Measurements from ENCODE around the gene ARAP1. TPM values are rescaled to one million over a fixed set of nuclear protein-coding genes. Genes with fewer than 3 reads are reported as not detected.
"Not testable (repeated sequence)": the region's sequence is repeated elsewhere in the genome, so short reads cannot be mapped to it uniquely, and the experiment has no call there.

ARAP1 gene
- polyA plus RNA-seq (2013, experiment 1 of 4) = 34.4 TPM
- polyA plus RNA-seq (2013, experiment 2 of 4) = 44.5 TPM
- 25.4 TPM for polyA plus RNA-seq (2013, experiment 3 of 4)
- polyA plus RNA-seq (2013, experiment 4 of 4) = 32.6 TPM

DNA sequence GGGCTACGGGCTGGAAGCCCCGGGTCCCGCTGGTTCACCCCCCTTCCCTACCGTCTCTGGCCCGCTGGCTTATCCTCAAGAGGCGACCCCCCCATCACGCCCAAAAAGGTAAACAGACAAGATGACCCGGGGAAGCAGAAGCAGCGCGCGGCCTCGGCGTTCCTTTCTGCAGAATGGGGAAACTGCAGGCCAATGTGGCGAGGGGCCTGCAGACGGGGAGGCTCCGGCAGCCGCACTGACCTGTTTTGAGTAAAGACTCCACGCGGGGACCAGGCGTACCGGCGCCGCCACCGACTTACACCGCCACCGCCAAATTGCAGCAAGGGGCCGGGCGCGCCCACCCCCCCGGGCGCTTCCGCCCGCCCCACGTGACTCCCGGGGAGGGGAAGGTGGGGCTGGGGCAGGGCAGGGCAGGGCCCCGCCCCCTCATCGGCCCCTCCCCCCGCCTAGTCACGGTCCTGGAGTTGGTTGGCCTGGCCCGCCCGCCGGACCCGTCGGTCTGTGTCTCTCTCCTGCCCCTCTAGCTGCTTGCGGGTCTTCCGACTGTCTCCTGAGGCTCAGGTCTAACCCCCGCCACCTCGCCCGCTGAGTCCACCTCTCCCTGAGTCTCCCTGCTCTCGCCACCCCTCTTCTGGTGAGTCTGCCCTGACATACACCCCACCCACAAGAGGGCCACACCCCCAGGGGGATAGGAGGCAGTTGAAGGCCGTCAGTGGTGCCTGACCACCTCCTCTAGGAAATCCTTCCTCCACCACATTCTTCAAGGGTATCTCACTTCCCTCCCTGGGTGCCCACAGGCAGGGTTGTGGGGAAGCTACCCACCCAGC lies at the start of gene ARAP1:
Gene ARAP1, minus strand, starts transcription at position 321 of the 827 bp plus-strand sequence. CDS start 25,280 bp downstream, outside the sequence.
- H3K36me3 ChIP-seq (ENCODE audit: control insufficient read depth, insufficient read depth, low read length) = no peaks in the 10 kb centered on the region
- no peaks in the 10 kb centered on the region for H3K9me3 ChIP-seq (ENCODE audit: control insufficient read depth, low read length)
- no peaks in the 10 kb centered on the region for H3K27me3 ChIP-seq (ENCODE audit: control insufficient read depth, insufficient read depth, low read length, poor library complexity, severe bottlenecking)
- H3K4me1 ChIP-seq (ENCODE audit: control insufficient read depth, insufficient read depth, low read length) = peaks cover 22% of the 10 kb centered on the region
- H3K4me3 ChIP-seq (ENCODE audit: insufficient read depth, low read depth, low read length) = peak within 1 kb of the TSS; percentile 67
- H3K27ac ChIP-seq (ENCODE audit: insufficient read depth, low read depth, low read length, poor library complexity, severe bottlenecking) = no peak within 1 kb of the TSS
- WGBS, 2 experiments = 1% methylated on average over 51 of the region's 51 CpGs

DNA sequence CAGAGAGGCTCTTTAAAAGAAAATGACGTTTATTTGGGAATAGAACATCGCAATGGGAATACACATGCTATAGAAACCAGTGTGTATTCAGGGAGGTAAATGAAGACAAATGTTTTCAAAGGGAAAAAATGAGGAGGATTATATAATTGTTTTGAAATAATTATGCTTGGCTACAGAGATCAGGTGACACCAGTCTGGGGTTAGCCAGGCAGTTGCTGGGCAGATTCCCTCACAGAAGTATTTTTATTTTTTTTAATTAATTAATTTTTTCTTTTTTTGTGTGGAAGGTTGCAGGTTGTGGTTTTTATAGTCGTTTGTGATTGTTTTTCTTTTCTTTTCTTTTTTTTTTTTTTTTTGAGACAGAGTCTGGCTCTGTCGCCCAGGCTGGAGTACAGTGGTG lies 47.2 kb upstream of the ARAP1 start:
- Histone ChIP-seq H3K27me3 (ENCODE audit: control insufficient read depth, insufficient read depth, low read length, poor library complexity, severe bottlenecking) (no peaks in the 10 kb centered on the region), H3K27ac (ENCODE audit: insufficient read depth, low read depth, low read length, poor library complexity, severe bottlenecking) (no peak overlapping the region), H3K36me3 (ENCODE audit: control insufficient read depth, insufficient read depth, low read length) (no peaks in the 10 kb centered on the region), H3K9me3 (ENCODE audit: control insufficient read depth, low read length) (no peaks in the 10 kb centered on the region), H3K4me1 (ENCODE audit: control insufficient read depth, insufficient read depth, low read length) (no peaks in the 10 kb centered on the region), H3K4me3 (ENCODE audit: insufficient read depth, low read depth, low read length) (no peak overlapping the region)
- 92 to 95% methylated on average over 4 of the region's 4 CpGs for WGBS, 2 experiments

DNA sequence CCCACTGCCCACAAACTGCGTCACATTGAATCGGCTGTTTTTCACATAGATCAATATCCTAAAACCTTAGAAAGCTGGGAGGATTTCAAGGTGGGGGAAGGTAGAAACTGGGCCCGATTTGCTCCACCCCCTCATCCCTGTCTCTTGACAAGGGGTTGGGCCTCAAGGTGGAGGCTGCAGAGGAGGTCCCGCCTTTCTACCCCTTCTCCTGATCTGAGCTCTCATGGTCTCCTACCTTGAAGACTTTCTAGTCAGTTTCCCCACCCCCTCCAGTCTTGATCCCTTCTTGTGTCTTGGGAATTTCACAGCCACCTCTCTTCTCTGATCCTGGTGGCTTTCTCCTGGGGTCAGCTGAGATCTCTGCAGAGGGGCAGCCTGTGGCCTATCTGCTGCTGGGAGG lies 46.2 kb upstream of the ARAP1 start:
- Histone ChIP-seq H3K4me3 (ENCODE audit: insufficient read depth, low read depth, low read length) (no peak overlapping the region), H3K27me3 (ENCODE audit: control insufficient read depth, insufficient read depth, low read length, poor library complexity, severe bottlenecking) (no peaks in the 10 kb centered on the region), H3K27ac (ENCODE audit: insufficient read depth, low read depth, low read length, poor library complexity, severe bottlenecking) (no peak overlapping the region), H3K36me3 (ENCODE audit: control insufficient read depth, insufficient read depth, low read length) (no peaks in the 10 kb centered on the region), H3K9me3 (ENCODE audit: control insufficient read depth, low read length) (no peaks in the 10 kb centered on the region), H3K4me1 (ENCODE audit: control insufficient read depth, insufficient read depth, low read length) (no peaks in the 10 kb centered on the region)
- 77 to 83% methylated on average over 4 of the region's 4 CpGs for WGBS, 2 experiments

DNA sequence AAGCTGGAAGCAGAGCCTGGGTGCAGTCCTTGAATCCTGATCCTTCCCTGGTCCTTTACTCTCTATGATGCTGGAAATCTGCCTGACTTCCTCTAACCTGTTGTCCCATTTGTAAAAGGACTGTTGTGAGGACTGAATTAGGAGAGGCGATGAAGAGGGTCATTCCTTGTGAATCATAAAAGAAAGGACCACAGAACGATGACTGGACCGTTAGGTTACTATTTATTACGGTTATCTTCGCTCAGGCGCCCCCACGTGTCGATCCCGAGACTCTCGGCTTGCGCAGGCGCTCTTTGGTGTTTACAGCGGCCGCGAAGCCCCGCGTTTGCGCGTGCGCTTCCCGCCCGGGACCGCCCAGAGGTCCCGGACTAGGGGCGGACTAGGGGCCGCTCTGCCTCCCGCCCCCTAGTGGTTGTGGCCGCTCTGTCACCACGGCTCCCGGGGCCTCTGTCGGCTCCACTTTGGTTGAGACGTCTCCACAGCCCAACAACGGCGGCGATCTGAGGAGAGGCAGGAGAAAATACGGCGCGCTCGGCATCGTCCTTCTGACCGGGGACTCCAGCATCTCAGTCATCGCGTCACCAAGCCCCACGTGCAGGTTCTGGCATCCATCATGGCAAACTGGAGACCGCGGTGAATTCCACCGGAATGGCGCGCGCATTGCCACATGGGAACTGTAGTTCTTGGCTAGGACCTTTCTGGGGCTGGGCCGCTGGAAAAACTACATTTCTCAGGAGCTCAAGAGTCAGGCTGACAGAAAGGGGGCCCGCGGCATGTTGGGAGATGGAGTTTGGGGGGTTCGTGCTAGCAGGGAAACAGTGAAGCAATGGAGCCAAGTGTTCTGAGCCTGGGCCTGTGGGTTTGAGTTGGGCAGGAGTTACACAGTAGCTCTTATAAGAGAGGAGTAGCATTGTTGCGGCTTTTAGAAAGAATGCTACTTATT lies 41.5 kb upstream of the ARAP1 start, which contains the start of gene STARD10:
Gene STARD10, minus strand, starts transcription at position 623 of the 943 bp plus-strand sequence. CDS start 12,866 bp downstream, outside the sequence.
- no peaks in the 10 kb centered on the region for H3K9me3 ChIP-seq (ENCODE audit: control insufficient read depth, low read length)
- H3K4me3 ChIP-seq (ENCODE audit: insufficient read depth, low read depth, low read length) = peak within 1 kb of the TSS; percentile 87
- H3K27ac ChIP-seq (ENCODE audit: insufficient read depth, low read depth, low read length, poor library complexity, severe bottlenecking) = peak within 1 kb of the TSS; percentile 89
- WGBS, 2 experiments = 2% methylated on average over 55 of the region's 55 CpGs
- H3K36me3 ChIP-seq (ENCODE audit: control insufficient read depth, insufficient read depth, low read length) = no peaks in the 10 kb centered on the region
- H3K27me3 ChIP-seq (ENCODE audit: control insufficient read depth, insufficient read depth, low read length, poor library complexity, severe bottlenecking) = no peaks in the 10 kb centered on the region
- H3K4me1 ChIP-seq (ENCODE audit: control insufficient read depth, insufficient read depth, low read length) = peaks cover 8% of the 10 kb centered on the region

DNA sequence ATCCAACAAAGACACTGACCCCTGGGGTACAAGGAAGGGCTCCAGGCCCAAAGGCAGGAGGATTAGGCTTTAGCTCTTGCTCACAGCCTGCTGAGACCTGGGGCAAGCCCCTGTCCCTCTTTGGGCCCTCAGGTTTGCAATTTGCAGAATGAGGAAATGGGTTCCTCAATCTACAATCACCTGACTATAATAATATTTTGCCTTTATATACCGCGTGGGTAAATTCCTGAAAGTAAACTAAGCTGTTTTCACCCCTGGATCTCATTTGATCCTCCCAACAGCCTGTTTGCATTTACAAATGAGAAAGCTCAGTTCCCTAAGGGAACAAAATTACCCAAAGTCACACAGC lies 40.8 kb upstream of the ARAP1 start:
- peak overlapping the region; percentile 89 for H3K27ac ChIP-seq (ENCODE audit: insufficient read depth, low read depth, low read length, poor library complexity, severe bottlenecking)
- peak overlapping the region; percentile 87 for H3K4me3 ChIP-seq (ENCODE audit: insufficient read depth, low read depth, low read length)
- no peaks in the 10 kb centered on the region for H3K9me3 ChIP-seq (ENCODE audit: control insufficient read depth, low read length)
- peaks cover 8% of the 10 kb centered on the region for H3K4me1 ChIP-seq (ENCODE audit: control insufficient read depth, insufficient read depth, low read length)
- H3K36me3 ChIP-seq (ENCODE audit: control insufficient read depth, insufficient read depth, low read length) = no peaks in the 10 kb centered on the region
- H3K27me3 ChIP-seq (ENCODE audit: control insufficient read depth, insufficient read depth, low read length, poor library complexity, severe bottlenecking) = no peaks in the 10 kb centered on the region
- 85 to 98% methylated on average over 2 of the region's 2 CpGs for WGBS, 2 experiments

DNA sequence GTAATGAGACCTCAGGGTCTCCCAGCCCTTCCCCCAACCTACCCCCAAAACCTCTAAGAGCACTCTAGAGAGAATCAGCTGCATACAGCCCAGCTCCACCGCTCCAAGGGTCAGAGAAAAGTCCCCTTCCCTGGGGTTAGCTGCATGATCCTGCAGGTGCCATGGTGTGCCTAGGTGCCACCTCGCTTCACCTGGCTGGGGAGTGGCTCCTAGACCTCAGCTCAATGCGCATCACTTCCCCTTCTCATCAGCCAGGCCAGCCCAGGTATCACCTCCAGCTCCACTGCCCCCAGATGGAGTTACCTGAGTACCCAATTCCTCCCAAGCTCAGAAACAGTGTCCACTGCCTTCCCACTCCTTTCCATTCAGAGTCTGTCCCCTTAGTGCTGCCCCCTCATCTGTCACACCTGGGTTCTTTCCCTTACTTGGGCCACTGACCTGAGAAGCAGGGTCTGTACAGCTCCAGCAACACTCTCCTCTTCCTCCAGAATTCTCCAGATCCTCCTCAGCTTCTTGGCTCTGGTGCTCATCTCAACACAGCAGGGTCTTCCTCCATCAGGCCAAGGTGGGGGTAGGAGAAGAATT lies 40.3 kb upstream of the ARAP1 start:
- Histone ChIP-seq H3K9me3 (ENCODE audit: control insufficient read depth, low read length) (no peaks in the 10 kb centered on the region), H3K27me3 (ENCODE audit: control insufficient read depth, insufficient read depth, low read length, poor library complexity, severe bottlenecking) (no peaks in the 10 kb centered on the region), H3K4me1 (ENCODE audit: control insufficient read depth, insufficient read depth, low read length) (peaks cover 9% of the 10 kb centered on the region), H3K27ac (ENCODE audit: insufficient read depth, low read depth, low read length, poor library complexity, severe bottlenecking) (no peak overlapping the region), H3K4me3 (ENCODE audit: insufficient read depth, low read depth, low read length) (no peak overlapping the region), H3K36me3 (ENCODE audit: control insufficient read depth, insufficient read depth, low read length) (no peaks in the 10 kb centered on the region)
- 93 to 97% methylated on average over 3 of the region's 3 CpGs for WGBS, 2 experiments

DNA sequence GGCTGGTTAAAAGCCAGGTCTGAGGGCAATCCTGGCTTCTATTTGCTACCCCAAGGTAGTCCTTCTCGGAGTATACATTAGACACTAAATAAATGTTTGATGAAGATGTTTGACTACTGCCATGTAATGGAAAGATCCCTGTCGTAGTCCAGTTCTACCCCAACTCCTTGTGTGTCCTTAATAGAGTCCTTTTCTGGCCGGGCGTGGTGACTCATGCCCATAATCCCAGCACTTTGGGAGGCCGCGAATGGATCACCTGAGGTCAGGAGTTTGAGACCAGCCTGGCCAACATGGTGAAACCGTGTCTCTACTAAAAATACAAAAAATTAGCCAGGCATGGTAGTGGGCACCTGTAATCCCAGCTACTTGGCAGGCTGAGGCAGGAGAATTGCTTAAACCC lies 39.0 kb upstream of the ARAP1 start:
- not testable (repeated sequence) for H3K9me3 ChIP-seq (ENCODE audit: control insufficient read depth, low read length); H3K36me3 ChIP-seq (ENCODE audit: control insufficient read depth, insufficient read depth, low read length); H3K27ac ChIP-seq (ENCODE audit: insufficient read depth, low read depth, low read length, poor library complexity, severe bottlenecking); H3K4me3 ChIP-seq (ENCODE audit: insufficient read depth, low read depth, low read length); H3K27me3 ChIP-seq (ENCODE audit: control insufficient read depth, insufficient read depth, low read length, poor library complexity, severe bottlenecking)
- peaks cover 16% of the 10 kb centered on the region for H3K4me1 ChIP-seq (ENCODE audit: control insufficient read depth, insufficient read depth, low read length)
- 88 to 92% methylated on average over 7 of the region's 7 CpGs for WGBS, 2 experiments

DNA sequence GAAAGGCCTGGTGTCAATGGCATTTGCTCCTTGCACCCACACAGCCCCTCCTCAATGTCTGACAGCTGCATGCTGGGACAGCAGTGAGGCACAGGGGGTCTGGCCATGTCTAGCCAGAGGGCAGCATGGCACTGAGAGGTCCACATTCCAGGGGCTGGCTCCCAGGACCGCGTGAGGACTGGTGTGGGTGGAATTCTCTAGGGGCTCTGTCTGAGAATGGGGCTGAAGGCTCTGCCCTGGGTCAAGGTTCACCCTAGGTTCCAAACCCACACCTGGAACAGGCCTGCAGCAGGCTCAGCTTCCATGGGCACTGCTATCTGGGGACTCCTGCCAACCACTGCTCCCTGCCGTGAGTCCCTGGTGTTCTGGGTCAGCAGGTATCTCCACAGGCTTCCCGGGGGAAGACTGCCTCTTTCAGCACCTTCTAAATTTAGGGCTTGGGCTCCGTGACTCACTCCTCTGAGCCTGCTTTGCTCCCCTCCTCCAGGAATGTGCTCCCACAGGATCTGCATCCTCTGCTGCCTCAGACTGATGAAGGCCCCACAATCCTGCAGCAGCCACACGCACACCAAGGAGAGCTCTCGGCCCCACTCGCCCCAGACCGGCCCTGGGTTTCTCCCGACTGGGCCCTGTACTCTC lies 37.4 kb upstream of the ARAP1 start:
- no peaks in the 10 kb centered on the region for H3K36me3 ChIP-seq (ENCODE audit: control insufficient read depth, insufficient read depth, low read length)
- WGBS, 2 experiments = 86 to 87% methylated on average over 10 of the region's 10 CpGs
- H3K27me3 ChIP-seq (ENCODE audit: control insufficient read depth, insufficient read depth, low read length, poor library complexity, severe bottlenecking) = no peaks in the 10 kb centered on the region
- H3K4me1 ChIP-seq (ENCODE audit: control insufficient read depth, insufficient read depth, low read length) = peaks cover 16% of the 10 kb centered on the region
- no peak overlapping the region for H3K4me3 ChIP-seq (ENCODE audit: insufficient read depth, low read depth, low read length)
- no peak overlapping the region for H3K27ac ChIP-seq (ENCODE audit: insufficient read depth, low read depth, low read length, poor library complexity, severe bottlenecking)
- no peaks in the 10 kb centered on the region for H3K9me3 ChIP-seq (ENCODE audit: control insufficient read depth, low read length)

DNA sequence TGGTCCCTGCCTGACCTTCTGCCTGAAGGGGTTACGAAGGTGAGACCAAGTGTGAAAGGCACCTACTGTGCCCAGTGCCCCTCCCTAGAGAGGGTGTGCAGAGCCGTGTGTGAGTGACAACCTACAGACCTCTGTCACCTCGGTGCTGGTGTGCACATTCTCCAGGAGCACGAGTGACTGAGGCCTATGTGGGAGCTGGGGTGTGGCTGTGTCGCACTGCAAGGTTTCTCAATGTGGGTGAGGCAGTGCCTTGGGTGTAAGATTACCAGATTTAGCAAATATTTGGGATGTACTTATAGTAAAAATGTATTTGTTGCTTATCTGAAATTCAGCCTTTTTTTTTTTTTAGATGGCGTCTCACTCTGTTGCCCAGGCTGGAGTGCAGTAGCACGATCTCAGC lies 36.0 kb upstream of the ARAP1 start:
- H3K9me3 ChIP-seq (ENCODE audit: control insufficient read depth, low read length) = no peaks in the 10 kb centered on the region
- no peaks in the 10 kb centered on the region for H3K27me3 ChIP-seq (ENCODE audit: control insufficient read depth, insufficient read depth, low read length, poor library complexity, severe bottlenecking)
- peaks cover 16% of the 10 kb centered on the region for H3K4me1 ChIP-seq (ENCODE audit: control insufficient read depth, insufficient read depth, low read length)
- no peak overlapping the region for H3K4me3 ChIP-seq (ENCODE audit: insufficient read depth, low read depth, low read length)
- H3K27ac ChIP-seq (ENCODE audit: insufficient read depth, low read depth, low read length, poor library complexity, severe bottlenecking) = no peak overlapping the region
- 88 to 91% methylated on average over 7 of the region's 7 CpGs for WGBS, 2 experiments
- no peaks in the 10 kb centered on the region for H3K36me3 ChIP-seq (ENCODE audit: control insufficient read depth, insufficient read depth, low read length)

All from ectodermal cell (in vitro differentiated cells).